Umbilical cord (tissue), 2 donors: ENCODE data around the gene KEL. TPM values are rescaled to one million over a fixed set of nuclear protein-coding genes. Genes with fewer than 3 reads are reported as not detected.

Experiments used
- DNase-seq: peaks from one replicate; pipeline ENCODE4 v3.0.0-alpha.2; 2015; ENCODE audit warnings: low spot score
- total RNA-seq: library from RNA; depleted of rRNA; stranded (reverse); fragments of >200 nt; gene quantifications from one replicate; pipeline ENCODE4 v1.2.3, GENCODE V29; 2014; ENCODE audit warnings: low replicate concordance; ENCODE audit not compliant: insufficient read depth

Gene KEL
- total RNA-seq, 1 donor from 2014 or later = not detected

GRCh38 chr7:142930126-142930730 lies 31.9 kb downstream of the KEL start:
- DNase-seq = no peak

GRCh38 chr7:142927949-142928348 lies 34.2 kb downstream of the KEL start:
- no peak for DNase-seq

GRCh38 chr7:142927085-142927745 lies 34.9 kb downstream of the KEL start:
- DNase-seq = no peak

- DNase-seq = no peak
Measured at GRCh38 chr7:142925413-142925812, 36.8 kb downstream of the KEL start.

- DNase-seq = no peak
Measured at GRCh38 chr7:142923391-142923790, 38.8 kb downstream of the KEL start.

- DNase-seq = no peak
Measured at GRCh38 chr7:142919656-142920055, 42.5 kb downstream of the KEL start.

- DNase-seq = no peak
Measured at GRCh38 chr7:142918901-142919300, 43.3 kb downstream of the KEL start.

GRCh38 chr7:142917447-142917846 lies 44.7 kb downstream of the KEL start:
- no peak for DNase-seq

- no peak for DNase-seq
Measured at GRCh38 chr7:142916508-142916907, 45.7 kb downstream of the KEL start.

- no peak for DNase-seq
Measured at GRCh38 chr7:142915315-142915714, 46.8 kb downstream of the KEL start.

GRCh38 chr7:142914121-142914520 lies 48.0 kb downstream of the KEL start:
- peak; percentile 10 for DNase-seq

- no peak for DNase-seq
Measured at GRCh38 chr7:142913566-142913965, 48.6 kb downstream of the KEL start.

GRCh38 chr7:142913051-142913450 lies 49.1 kb downstream of the KEL start:
- DNase-seq = peak; percentile 3

- no peak for DNase-seq
Measured at GRCh38 chr7:142910481-142910880, 51.7 kb downstream of the KEL start.

- no peak for DNase-seq
Measured at GRCh38 chr7:142910031-142910433, 52.1 kb downstream of the KEL start.

GRCh38 chr7:142908921-142909890 lies 53.0 kb downstream of the KEL start:
- DNase-seq = no peak

GRCh38 chr7:142908290-142908689 lies 53.9 kb downstream of the KEL start:
- no peak for DNase-seq

- DNase-seq = no peak
Measured at GRCh38 chr7:142906643-142907042, 55.5 kb downstream of the KEL start.

GRCh38 chr7:142905759-142906158 lies 56.4 kb downstream of the KEL start:
- DNase-seq = no peak

GRCh38 chr7:142904128-142904527 lies 58.0 kb downstream of the KEL start:
- DNase-seq = no peak

- no peak for DNase-seq
Measured at GRCh38 chr7:142901426-142902259, 60.5 kb downstream of the KEL start.

- no peak for DNase-seq
Measured at GRCh38 chr7:142899661-142900060, 62.5 kb downstream of the KEL start.
